ENCODE results near the gene SVIL. TPM values are rescaled to one million over a fixed set of nuclear protein-coding genes. Genes with fewer than 3 reads are reported as not detected.
"Not testable (repeated sequence)": the region's sequence is repeated elsewhere in the genome, so short reads cannot be mapped to it uniquely, and the experiment has no call there.

The SVIL gene
- total RNA-seq, 1 donor from 2014 or later = 302 TPM

- intact Hi-C loops (cut with micrococcal nuclease) = no loop called here
- DNase-seq (no peak), ATAC-seq (peak; percentile 19)
These were observed 78.9 kb downstream of the SVIL start for GRCh38 chr10:29555746-29556481.

GRCh38 chr10:29555091-29555745 lies 79.6 kb downstream of the SVIL start:
- intact Hi-C loops (cut with micrococcal nuclease) = no loop called here
- DNase-seq (no peak), ATAC-seq (no peak)

GRCh38 chr10:29554660-29555059 lies 80.1 kb downstream of the SVIL start:
- ATAC-seq = peak; percentile 16

GRCh38 chr10:29553544-29554250 lies 81.1 kb downstream of the SVIL start:
- DNase-seq (no peak), ATAC-seq (no peak)
- intact Hi-C loops (cut with micrococcal nuclease) = no loop called here

More at GRCh38 chr10:29554660-29555059, 80.1 kb downstream of the SVIL start:
- intact Hi-C loops (cut with micrococcal nuclease) = no loop called here
- DNase-seq = no peak

- ATAC-seq; intact Hi-C loops (cut with micrococcal nuclease); DNase-seq: not testable (repeated sequence)
These were observed 81.7 kb downstream of the SVIL start for GRCh38 chr10:29553116-29553515.

GRCh38 chr10:29549493-29549892 lies 85.3 kb downstream of the SVIL start:
- intact Hi-C loops (cut with micrococcal nuclease); DNase-seq; ATAC-seq: not testable (repeated sequence)

GRCh38 chr10:29546773-29547313 lies 87.9 kb downstream of the SVIL start:
- no peak for DNase-seq
- intact Hi-C loops (cut with micrococcal nuclease) = no loop called here
- ATAC-seq = no peak

- peak; percentile 70 for ATAC-seq
- DNase-seq = no peak
- intact Hi-C loops (cut with micrococcal nuclease) = no loop called here
These were observed 89.6 kb downstream of the SVIL start for GRCh38 chr10:29545122-29545521.

GRCh38 chr10:29543715-29544114 lies 91.1 kb downstream of the SVIL start:
- DNase-seq (no peak), ATAC-seq (no peak)
- intact Hi-C loops (cut with micrococcal nuclease) = no loop called here

GRCh38 chr10:29542723-29543122 lies 92.0 kb downstream of the SVIL start:
- peak; percentile 41 for ATAC-seq
- DNase-seq = no peak
- intact Hi-C loops (cut with micrococcal nuclease) = no loop called here

- no peak for ATAC-seq
- no peak for DNase-seq
- intact Hi-C loops (cut with micrococcal nuclease) = no loop called here
These were observed 93.2 kb downstream of the SVIL start for GRCh38 chr10:29541422-29542210.

GRCh38 chr10:29540016-29540415 lies 94.8 kb downstream of the SVIL start:
- no peak for ATAC-seq
- intact Hi-C loops (cut with micrococcal nuclease) = no loop called here
- no peak for DNase-seq

GRCh38 chr10:29539412-29539811 lies 95.4 kb downstream of the SVIL start:
- intact Hi-C loops (cut with micrococcal nuclease) = no loop called here
- DNase-seq = no peak
- ATAC-seq = no peak

GRCh38 chr10:29537799-29538198 lies 97.0 kb downstream of the SVIL start:
- no peak for ATAC-seq
- intact Hi-C loops (cut with micrococcal nuclease) = no loop called here
- no peak for DNase-seq

- DNase-seq; intact Hi-C loops (cut with micrococcal nuclease): not testable (repeated sequence)
- ATAC-seq = peak; percentile 53
These were observed 98.1 kb downstream of the SVIL start for GRCh38 chr10:29536691-29537090.

- ATAC-seq (peak; percentile 34), DNase-seq (peak; percentile 44)
- intact Hi-C loops (cut with micrococcal nuclease) = no loop called here
These were observed 98.9 kb downstream of the SVIL start for GRCh38 chr10:29535778-29536453.

- DNase-seq (peak; percentile 65), ATAC-seq (peak; percentile 76)
- intact Hi-C loops (cut with micrococcal nuclease) = no loop called here
These were observed 99.6 kb downstream of the SVIL start for GRCh38 chr10:29535012-29535777.

GRCh38 chr10:29534590-29534989 lies 100.2 kb downstream of the SVIL start:
- ATAC-seq (peak; percentile 39), DNase-seq (no peak)
- intact Hi-C loops (cut with micrococcal nuclease) = no loop called here

Measured in left ventricle myocardium superior (tissue), 1 donor.